ENCODE data around the gene BMP7. TPM values are rescaled to one million over a fixed set of nuclear protein-coding genes. Genes with fewer than 3 reads are reported as not detected.
A peak's percentile ranks its signal among the peaks of the same experiment; 100 is the strongest.

BMP7 gene
- total and polyA plus RNA-seq, 9 of the 15 experiments (the other 6 are each of a cell fraction or from before 2014, with no cell fraction given) = 0.18 TPM; not detected in 8

GRCh38 chr20:57229490-57229889, 37.0 kb downstream of the BMP7 start:
- no peak overlapping the region for H3K4me3 ChIP-seq
- ChIA-PET CTCF (ENCODE audit: low intra/inter-chr PET ratio) (no interaction called here), POLR2A (interaction anchor here (0.6 kb wide), 1 partner anchor 46 kb away, joined by 3 read pairs; no protein-coding TSS in a partner anchor)
- H3K4me2 ChIP-seq (ENCODE audit: insufficient read depth, low read length) = no peak overlapping the region
- no peak for DNase-seq (ENCODE audit: extremely low read depth in 1 of 4, low spot score in 3 of 4)
- no TSS peak for BruUV-seq (replicated peaks)
- no peaks in the 10 kb centered on the region for H3K79me2 ChIP-seq (ENCODE audit: control insufficient read depth, insufficient read depth, low read length)
- TF ChIP-seq CREB3 (tag; conservative IDR thresholded peaks at IDR 0.05; ENCODE audit: low read depth) (no peak), EWSR1 (IDR thresholded peaks at IDR 0.05; ENCODE audit: borderline replicate concordance, low read depth, partially characterized antibody) (peak; percentile 23)
- WGBS (ENCODE audit: insufficient coverage, low coverage, missing lambda C conversion rate) = 0% methylated on average over 4 of the region's 4 CpGs
- H3K27me3 ChIP-seq (ENCODE audit: control insufficient read depth in 2 of 2, insufficient read depth in 2 of 2, low read length in 2 of 2) = peaks cover 18 to 71% of the 10 kb centered on the region in 2 experiments; a peak in 3 of 5 replicates
- H3K9ac ChIP-seq (ENCODE audit: insufficient read depth in 1 of 2, low read depth in 2 of 2, low read length in 2 of 2) = no peak overlapping the region
- H4K20me1 ChIP-seq (replicated peaks; ENCODE audit: control insufficient read depth, insufficient read depth, low read length) = peaks cover 9% of the 10 kb centered on the region
- no peak overlapping the region for H3K27ac ChIP-seq (ENCODE audit: extremely low read depth, low read depth, low read length)
- ATAC-seq = no peak
- intact Hi-C loops (cut with micrococcal nuclease) (no loop called here), in situ Hi-C loops (cut with MboI) (no loop called here)
- no peaks in the 10 kb centered on the region for H3K36me3 ChIP-seq (ENCODE audit: control insufficient read depth, insufficient read depth, low read length)
- no peak for FAIRE-seq
- no peaks in the 10 kb centered on the region for H3K9me3 ChIP-seq (replicated peaks; ENCODE audit: control insufficient read depth, insufficient read depth, low read depth, low read length)
- H2AFZ ChIP-seq (ENCODE audit: low read depth, low read length) = no peak overlapping the region
- peaks cover 0 to 5% of the 10 kb centered on the region in 2 experiments; a peak in 1 of 5 replicates for H3K4me1 ChIP-seq (replicated peaks in 1 of 2; ENCODE audit: control insufficient read depth in 2 of 2, insufficient read depth in 2 of 2, low read length in 2 of 2)
- H3K9me1 ChIP-seq (ENCODE audit: control insufficient read depth, insufficient read depth, low read length) = no peaks in the 10 kb centered on the region

- TF ChIP-seq ZBTB11 (CRISPR knock-in tag; IDR thresholded peaks at IDR 0.05) (peak in 1 of 3 experiments; percentile 95; a peak in 2 of 6 replicates), ETV6 (IDR thresholded peaks at IDR 0.05; ENCODE audit: borderline replicate concordance in 1 of 2, low read depth in 2 of 2, low read length in 1 of 2) (no peak), ETV6 (CRISPR knock-in tag; IDR thresholded peaks at IDR 0.05; ENCODE audit: borderline replicate concordance) (no peak)
- Histone ChIP-seq H3K36me3 (ENCODE audit: control insufficient read depth, insufficient read depth, low read length) (no peaks in the 10 kb centered on the region), H3K27ac (ENCODE audit: extremely low read depth, low read depth, low read length) (no peak overlapping the region), H3K9me1 (ENCODE audit: control insufficient read depth, insufficient read depth, low read length) (no peaks in the 10 kb centered on the region), H4K20me1 (replicated peaks; ENCODE audit: control insufficient read depth, insufficient read depth, low read length) (peaks cover 13% of the 10 kb centered on the region; the same call in 1 of the 2 replicates), H3K79me2 (ENCODE audit: control insufficient read depth, insufficient read depth, low read length) (no peaks in the 10 kb centered on the region), H3K4me1 (replicated peaks in 1 of 2; ENCODE audit: control insufficient read depth in 2 of 2, insufficient read depth in 2 of 2, low read length in 2 of 2) (peaks cover 0 to 5% of the 10 kb centered on the region in 2 experiments; a peak in 1 of 5 replicates), H3K9me3 (replicated peaks; ENCODE audit: control insufficient read depth, insufficient read depth, low read depth, low read length) (no peaks in the 10 kb centered on the region), H3K4me2 (ENCODE audit: insufficient read depth, low read length) (no peak overlapping the region), H3K9ac (ENCODE audit: insufficient read depth in 1 of 2, low read depth in 2 of 2, low read length in 2 of 2) (no peak overlapping the region), H2AFZ (ENCODE audit: low read depth, low read length) (no peak overlapping the region), H3K4me3 (no peak overlapping the region), H3K27me3 (ENCODE audit: control insufficient read depth in 2 of 2, insufficient read depth in 2 of 2, low read length in 2 of 2) (peaks cover 15 to 80% of the 10 kb centered on the region in 2 experiments; a peak in 3 of 5 replicates)
- intact Hi-C loops (cut with micrococcal nuclease) (no loop called here), in situ Hi-C loops (cut with MboI) (no loop called here)
- BruUV-seq (replicated peaks) = no TSS peak
- ChIA-PET CTCF (ENCODE audit: low intra/inter-chr PET ratio) (no interaction called here), POLR2A (interaction anchor here (0.6 kb wide), 1 partner anchor 57 kb away, joined by 4 read pairs; no protein-coding TSS in a partner anchor)
- ATAC-seq (no peak), FAIRE-seq (no peak), DNase-seq (ENCODE audit: extremely low read depth in 1 of 4, low spot score in 3 of 4) (no peak)
- WGBS (ENCODE audit: insufficient coverage, low coverage, missing lambda C conversion rate) = 3% methylated on average over 7 of the region's 7 CpGs
Measured at GRCh38 chr20:57225830-57226229, 40.6 kb downstream of the BMP7 start.

Data from K562 (cell line).